NCI-H2081 treated with DMSO at 0.1 percent for 48 hours (cell line): ENCODE data around the gene PCBP4.

ENCODE experiments used
- DNase-seq: peaks from one replicate; lab custom pipeline; 2025; lab: John Stamatoyannopoulos, UW

The PCBP4 gene

GRCh38 chr3:51967384-51968169 is at the start of gene PCBP4:
PCBP4 (minus strand) TSS chr3:51967454; CDS start chr3:51961240, 6,214 bp downstream.
- DNase-seq = no peak

DNA sequence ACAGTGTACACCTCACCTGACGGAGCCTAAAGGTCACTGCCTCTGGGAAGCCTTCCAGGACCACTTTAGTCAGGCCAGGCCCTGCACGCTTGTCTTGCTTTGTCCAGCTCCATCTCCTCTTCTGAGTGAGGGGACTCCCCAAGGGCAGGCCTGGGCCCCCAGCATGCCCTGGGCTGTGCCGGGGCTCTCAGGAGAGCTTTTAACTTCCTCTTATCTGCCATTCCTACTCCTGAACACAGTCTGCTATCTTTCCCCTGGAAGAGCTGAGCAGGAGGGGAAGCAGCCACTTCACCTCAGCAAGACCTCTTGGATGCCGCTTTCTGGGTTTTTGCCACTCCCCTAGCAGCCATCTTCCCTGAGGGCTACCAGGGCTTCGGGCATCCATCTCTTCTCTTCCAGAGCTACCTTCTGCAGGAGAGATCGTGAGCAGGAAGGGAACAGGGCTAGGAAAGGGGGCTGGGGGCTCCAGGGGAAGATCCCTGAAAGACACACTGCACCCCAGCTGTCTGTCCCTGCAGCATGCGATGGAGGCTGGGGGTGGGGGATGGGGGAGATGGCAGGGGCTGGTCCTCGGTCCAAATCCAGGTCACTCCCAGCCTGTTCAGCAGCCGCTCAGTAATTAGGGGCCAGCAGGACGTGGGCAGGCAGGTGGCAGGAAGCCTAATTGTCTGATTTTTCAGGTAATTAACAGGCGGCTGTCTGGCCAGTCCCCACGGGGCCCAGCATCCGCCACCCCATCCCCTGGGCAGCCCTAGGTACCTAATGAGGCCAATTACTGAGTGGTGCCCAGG is 48.4 kb upstream of the PCBP4 start:
- no peak for DNase-seq

GRCh38 chr3:52014613-52015012 is 47.4 kb upstream of the PCBP4 start:
- DNase-seq = no peak

GRCh38 chr3:52013802-52014598 is 46.7 kb upstream of the PCBP4 start:
- DNase-seq = no peak

GRCh38 chr3:52012699-52013098 is 45.4 kb upstream of the PCBP4 start:
- no peak for DNase-seq

DNA sequence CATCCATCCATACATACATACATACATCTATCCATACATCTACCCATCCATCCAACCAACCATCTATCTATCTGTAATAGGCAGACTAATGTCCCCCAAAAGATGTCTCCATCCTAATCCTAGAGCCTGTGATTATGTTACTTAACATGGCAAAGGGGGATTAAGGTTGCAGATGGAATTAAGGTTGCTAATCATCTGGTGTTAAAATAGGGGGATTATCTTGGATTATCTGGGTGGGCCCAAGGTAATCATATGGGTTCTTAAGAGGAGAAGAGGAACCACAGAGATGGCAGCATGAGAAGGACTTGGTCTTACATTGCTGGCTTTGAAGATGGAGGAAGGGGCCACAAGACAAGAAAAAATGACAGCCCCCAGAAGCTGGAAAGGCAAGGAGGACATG is 43.2 kb upstream of the PCBP4 start:
- no peak for DNase-seq

DNA sequence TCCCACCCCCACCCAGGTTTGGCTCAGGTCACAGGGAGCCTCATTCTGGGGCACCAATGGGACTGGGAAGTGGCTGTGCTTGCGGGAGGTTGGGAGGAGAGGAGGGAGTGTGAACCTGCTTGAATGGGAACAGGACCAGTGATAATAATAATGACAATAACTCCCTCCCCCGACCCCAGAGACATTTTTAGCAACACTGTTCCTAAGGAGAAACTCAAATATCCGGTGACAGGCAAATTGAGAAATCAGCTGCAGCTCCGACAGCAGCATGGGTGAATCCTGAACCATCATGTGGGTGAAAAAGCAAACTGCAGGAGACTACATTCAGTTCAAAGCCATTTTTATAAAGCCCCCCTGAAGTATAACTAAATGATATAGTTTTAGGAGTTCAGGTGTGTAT is 40.0 kb upstream of the PCBP4 start:
- no peak for DNase-seq

GRCh38 chr3:52006820-52007133 is 39.5 kb upstream of the PCBP4 start:
- no peak for DNase-seq

GRCh38 chr3:52006017-52006819 is 39.0 kb upstream of the PCBP4 start:
- no peak for DNase-seq

GRCh38 chr3:52005571-52005986 is 38.3 kb upstream of the PCBP4 start:
- no peak for DNase-seq

DNA sequence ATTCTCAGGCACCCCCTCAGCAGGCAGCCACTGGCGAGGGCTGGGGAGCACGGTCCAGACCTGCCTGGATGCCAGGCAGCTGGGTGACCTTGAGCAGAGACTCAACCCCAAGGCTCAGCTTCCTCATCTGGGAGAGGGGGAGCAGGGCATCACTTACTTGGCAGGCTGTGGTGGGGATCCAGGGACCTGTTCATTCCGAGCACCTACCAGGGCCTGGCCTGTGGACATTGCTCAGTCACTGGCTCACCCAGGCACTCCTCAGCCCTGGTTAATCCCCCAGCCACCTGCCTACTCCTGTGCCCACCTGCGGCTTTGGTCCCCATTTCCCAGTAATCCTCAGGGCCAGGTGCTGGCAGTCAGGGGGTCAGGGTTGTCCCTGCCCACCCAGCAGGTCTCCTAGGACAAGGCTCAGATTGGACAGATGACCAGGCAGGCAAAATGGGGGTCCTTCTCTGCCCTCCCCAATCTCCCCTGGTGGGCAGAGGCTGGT is 37.7 kb upstream of the PCBP4 start:
- no peak for DNase-seq

DNA sequence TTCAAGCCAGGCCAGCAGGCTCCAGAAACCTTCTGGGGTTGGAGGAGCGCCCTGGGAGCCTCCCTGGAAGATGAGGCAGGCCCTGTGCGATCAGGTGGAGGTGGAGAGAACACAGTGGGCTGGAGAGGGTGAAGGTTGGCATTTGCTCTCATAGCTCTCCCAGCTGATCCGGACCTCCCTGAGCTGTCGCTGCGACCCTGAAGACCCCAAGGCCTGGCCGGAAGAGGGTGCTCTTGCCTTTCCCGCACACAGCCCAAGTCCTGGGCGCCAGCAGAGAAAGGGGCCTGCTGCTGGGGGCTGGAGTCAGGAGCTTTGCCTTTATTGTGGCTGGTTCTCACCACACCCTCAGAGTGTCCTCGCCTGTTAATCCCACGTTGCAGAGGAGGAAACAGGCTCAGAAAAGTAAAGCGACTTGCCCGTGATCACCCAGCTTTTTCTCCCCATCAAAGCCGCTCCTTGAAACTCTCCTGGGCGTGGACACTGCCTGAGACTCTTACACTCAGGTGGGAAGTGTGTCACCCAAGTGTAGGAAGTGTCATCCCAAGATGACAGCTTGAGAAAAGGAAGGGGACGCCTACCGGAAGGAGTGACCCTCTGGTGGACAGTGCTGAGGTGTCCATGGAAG is 37.0 kb upstream of the PCBP4 start:
- no peak for DNase-seq

DNA sequence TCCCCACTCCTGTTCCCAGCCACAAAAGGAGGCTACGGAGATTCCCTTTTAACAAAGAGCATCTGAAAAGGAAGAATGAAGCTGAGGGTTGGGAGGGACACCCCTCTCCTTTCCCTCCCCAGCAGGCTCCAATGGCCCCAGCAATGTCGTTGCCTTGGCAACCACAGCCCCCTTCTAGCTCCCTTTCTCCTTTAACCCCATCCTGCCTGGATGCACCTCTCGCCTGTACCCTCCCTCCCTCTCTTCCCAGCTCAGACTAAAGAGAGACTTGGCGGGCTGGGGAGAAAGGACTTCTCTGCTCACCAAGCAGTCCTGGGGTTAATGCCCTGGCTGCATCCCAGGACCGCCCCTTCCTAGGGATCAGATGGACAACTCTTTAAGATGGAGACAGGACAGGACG is 35.5 kb upstream of the PCBP4 start:
- DNase-seq = no peak

GRCh38 chr3:52001443-52001974 is 34.3 kb upstream of the PCBP4 start:
- peak; percentile 29 for DNase-seq

DNA sequence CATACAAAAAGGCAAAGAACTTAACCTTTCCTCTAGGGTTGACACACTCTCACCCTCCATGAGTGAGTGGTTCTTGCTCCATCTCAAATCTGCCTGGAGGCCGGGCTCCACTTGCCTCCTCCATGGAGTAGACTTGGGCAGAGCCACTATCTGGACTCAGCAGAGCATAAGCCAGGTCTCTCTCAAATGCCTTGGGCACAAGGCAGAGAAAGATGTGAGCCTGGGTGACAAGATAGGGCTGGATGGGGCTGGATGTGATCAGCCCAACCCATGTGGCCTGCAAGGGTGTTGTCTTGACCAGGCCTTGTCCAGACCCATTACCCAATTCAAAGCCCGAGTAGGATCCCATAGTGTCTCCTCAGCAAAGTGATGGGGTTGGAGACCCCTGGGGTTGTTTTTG is 32.6 kb upstream of the PCBP4 start:
- DNase-seq = no peak

DNA sequence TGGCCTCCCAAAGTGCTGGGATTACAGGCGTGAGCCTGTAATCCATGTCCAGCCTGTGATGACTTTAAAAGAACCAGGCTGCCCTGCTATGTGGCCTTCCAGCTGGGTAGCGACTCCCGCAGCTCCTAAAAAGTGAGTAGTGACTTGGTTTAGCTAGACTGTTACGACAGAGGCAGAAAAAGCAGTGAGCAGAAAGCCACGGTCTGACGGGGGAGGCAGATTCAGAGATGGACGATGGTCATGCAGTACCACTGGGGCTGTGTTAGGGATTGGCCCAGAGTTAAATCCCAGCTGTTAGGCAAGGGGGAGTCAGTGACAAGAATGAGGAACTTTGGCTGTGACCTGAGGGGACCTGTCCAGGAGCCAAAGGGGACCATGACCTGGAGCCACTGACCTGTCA is 31.5 kb upstream of the PCBP4 start:
- no peak for DNase-seq

- DNase-seq = no peak
These were observed 30.8 kb upstream of the PCBP4 start for GRCh38 chr3:51997935-51998596.

- DNase-seq = no peak
These were observed 29.9 kb upstream of the PCBP4 start for GRCh38 chr3:51997172-51997571.

- peak; percentile 50 for DNase-seq
These were observed 28.3 kb upstream of the PCBP4 start, which contains the start of gene RPL29 for GRCh38 chr3:51995346-51996163. RPL29 (minus strand) TSS chr3:51995895; CDS start chr3:51995461, 434 bp downstream.
